ENCODE measurements around the gene PARVB.
A peak's percentile ranks its signal among the peaks of the same experiment; 100 is the strongest.

The PARVB gene

DNA sequence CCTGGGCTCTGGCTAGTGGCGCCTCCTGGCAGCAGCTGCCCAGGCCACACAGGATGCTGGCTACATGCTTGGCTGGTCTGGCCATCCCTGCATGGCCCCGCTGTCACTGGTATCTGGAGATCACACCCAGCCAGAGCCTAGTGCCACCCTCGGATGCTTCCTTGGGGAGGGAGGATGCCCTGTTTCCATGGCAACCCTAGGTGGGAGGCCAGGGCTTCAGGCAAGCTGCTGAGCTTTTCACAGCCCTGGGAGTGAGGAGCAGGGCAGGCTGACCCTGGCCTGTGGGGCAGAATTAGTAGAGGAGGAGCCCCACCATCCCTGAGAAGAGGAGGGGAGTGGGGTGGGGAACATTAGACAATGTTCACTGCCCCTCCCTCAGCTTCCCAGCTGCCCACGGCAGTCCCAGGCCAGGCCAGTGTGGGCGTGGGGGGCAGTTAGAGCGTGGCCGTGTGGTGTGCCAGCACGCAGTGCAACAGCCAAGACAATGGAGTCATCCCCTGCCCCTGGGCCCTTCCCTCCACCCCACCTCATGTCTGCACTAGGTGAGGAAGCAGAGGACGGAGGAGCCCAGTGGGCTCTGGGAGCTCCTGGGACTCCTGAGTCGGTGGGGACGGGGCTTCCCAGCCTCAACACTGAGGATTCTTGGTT, 50.4 kb downstream of the PARVB start:
- POLR2A ChIA-PET = no interaction called here
- H3K4me3 ChIP-seq (ENCODE audit: low read depth, low read length) = no peak overlapping the region
- CTCF ChIA-PET = interaction anchor here (0.9 to 1.0 kb wide), 2 partner anchors 82 to 500 kb away, joined by 3 read pairs; no protein-coding TSS in a partner anchor
- H3K4me1 ChIP-seq (ENCODE audit: control insufficient read depth, insufficient read depth, low read length) = no peaks in the 10 kb centered on the region
- no peaks in the 10 kb centered on the region for H3K9me3 ChIP-seq (ENCODE audit: control insufficient read depth, insufficient read depth, low read depth, low read length)
- no peak overlapping the region for H3K27ac ChIP-seq (ENCODE audit: extremely low read depth, low read depth, low read length)
- TF ChIP-seq ZNF510 (tag by site-specific recombination; IDR thresholded peaks at IDR 0.05; ENCODE audit: insufficient replicate concordance) = no peak
- TF ChIP-seq EGR2 (tag by site-specific recombination; IDR thresholded peaks at IDR 0.05; ENCODE audit: low read depth) = peak; percentile 69
- TF ChIP-seq PBX3 (CRISPR knock-in tag; IDR thresholded peaks at IDR 0.05) = no peak
- TF ChIP-seq SALL2 (tag by site-specific recombination; IDR thresholded peaks at IDR 0.05; ENCODE audit: borderline replicate concordance) = no peak
- TF ChIP-seq ZNF138 (tag by site-specific recombination; IDR thresholded peaks at IDR 0.05; ENCODE audit: borderline replicate concordance) = no peak
- no peak for TF ChIP-seq ZNF350 (tag by site-specific recombination; IDR thresholded peaks at IDR 0.05)
- TF ChIP-seq ZNF596 (tag by site-specific recombination; IDR thresholded peaks at IDR 0.05) = no peak
- TF ChIP-seq ZFHX2 (tag by site-specific recombination; conservative IDR thresholded peaks at IDR 0.05) = peak; percentile 32
- H3K36me3 ChIP-seq (ENCODE audit: control insufficient read depth in 2 of 2, insufficient read depth in 1 of 2, low read length in 2 of 2) = no peaks in the 10 kb centered on the region

DNA sequence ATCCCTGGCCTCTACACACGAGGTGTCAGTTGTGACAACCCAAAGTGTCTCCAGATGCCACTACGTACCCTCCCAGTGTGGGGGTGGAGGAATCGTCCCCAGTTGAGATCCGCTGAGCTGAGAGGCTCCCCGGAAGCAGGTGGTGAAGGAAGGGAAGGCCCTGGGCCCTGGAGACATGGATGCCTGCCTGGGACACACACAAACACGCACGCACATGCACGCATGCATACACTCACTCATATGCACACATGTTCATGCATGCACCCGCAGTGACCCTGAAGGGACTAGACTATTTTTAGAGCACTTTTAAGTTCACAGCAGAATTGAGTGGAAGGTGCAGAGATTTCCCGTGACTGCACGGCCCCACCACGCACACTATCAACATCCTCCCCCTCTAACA, 50.9 kb downstream of the PARVB start:
- H3K4me3 ChIP-seq (ENCODE audit: low read depth, low read length) = no peak overlapping the region
- ChIA-PET CTCF (interaction anchor here (0.9 to 1.0 kb wide), 2 partner anchors 83 to 499 kb away, joined by 3 read pairs; no protein-coding TSS in a partner anchor), POLR2A (no interaction called here)
- no peaks in the 10 kb centered on the region for H3K36me3 ChIP-seq (ENCODE audit: control insufficient read depth in 2 of 2, insufficient read depth in 1 of 2, low read length in 2 of 2)
- no peak overlapping the region for H3K27ac ChIP-seq (ENCODE audit: extremely low read depth, low read depth, low read length)
- H3K4me1 ChIP-seq (ENCODE audit: control insufficient read depth, insufficient read depth, low read length) = no peaks in the 10 kb centered on the region
- no peaks in the 10 kb centered on the region for H3K9me3 ChIP-seq (ENCODE audit: control insufficient read depth, insufficient read depth, low read depth, low read length)
- no peak for TF ChIP-seq ZNF140 (tag by site-specific recombination; IDR thresholded peaks at IDR 0.05)
- no peak for TF ChIP-seq ZNF138 (tag by site-specific recombination; IDR thresholded peaks at IDR 0.05; ENCODE audit: borderline replicate concordance)
- no peak for TF ChIP-seq ZSCAN4 (tag by site-specific recombination; IDR thresholded peaks at IDR 0.05)
- TF ChIP-seq, protein P1, sequence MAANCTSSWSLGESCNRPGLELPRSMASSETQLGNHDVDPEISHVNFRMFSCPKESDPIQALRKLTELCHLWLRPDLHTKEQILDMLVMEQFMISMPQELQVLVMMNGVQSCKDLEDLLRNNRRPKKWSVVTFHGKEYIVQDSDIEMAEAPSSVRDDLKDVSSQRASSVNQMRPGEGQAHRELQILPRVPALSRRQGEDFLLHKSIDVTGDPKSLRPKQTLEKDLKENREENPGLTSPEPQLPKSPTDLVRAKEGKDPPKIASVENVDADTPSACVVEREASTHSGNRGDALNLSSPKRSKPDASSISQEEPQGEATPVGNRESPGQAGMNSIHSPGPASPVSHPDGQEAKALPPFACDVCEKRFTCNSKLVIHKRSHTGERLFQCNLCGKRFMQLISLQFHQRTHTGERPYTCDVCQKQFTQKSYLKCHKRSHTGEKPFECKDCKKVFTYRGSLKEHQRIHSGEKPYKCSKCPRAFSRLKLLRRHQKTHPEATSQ (tag by site-specific recombination; IDR thresholded peaks at IDR 0.05) = no peak
- TF ChIP-seq ZNF513 (tag by site-specific recombination; IDR thresholded peaks at IDR 0.05) = no peak
- TF ChIP-seq ZNF777 (tag by site-specific recombination; IDR thresholded peaks at IDR 0.05; ENCODE audit: borderline replicate concordance) = no peak
- no peak for TF ChIP-seq PATZ1 (tag by site-specific recombination; IDR thresholded peaks at IDR 0.05)
- TF ChIP-seq ZNF670 (tag by site-specific recombination; IDR thresholded peaks at IDR 0.05; ENCODE audit: low read depth) = no peak
- no peak for TF ChIP-seq TCF7L2 (IDR thresholded peaks at IDR 0.05; ENCODE audit: borderline replicate concordance, low read depth, low read length)
- TF ChIP-seq, protein P2, sequence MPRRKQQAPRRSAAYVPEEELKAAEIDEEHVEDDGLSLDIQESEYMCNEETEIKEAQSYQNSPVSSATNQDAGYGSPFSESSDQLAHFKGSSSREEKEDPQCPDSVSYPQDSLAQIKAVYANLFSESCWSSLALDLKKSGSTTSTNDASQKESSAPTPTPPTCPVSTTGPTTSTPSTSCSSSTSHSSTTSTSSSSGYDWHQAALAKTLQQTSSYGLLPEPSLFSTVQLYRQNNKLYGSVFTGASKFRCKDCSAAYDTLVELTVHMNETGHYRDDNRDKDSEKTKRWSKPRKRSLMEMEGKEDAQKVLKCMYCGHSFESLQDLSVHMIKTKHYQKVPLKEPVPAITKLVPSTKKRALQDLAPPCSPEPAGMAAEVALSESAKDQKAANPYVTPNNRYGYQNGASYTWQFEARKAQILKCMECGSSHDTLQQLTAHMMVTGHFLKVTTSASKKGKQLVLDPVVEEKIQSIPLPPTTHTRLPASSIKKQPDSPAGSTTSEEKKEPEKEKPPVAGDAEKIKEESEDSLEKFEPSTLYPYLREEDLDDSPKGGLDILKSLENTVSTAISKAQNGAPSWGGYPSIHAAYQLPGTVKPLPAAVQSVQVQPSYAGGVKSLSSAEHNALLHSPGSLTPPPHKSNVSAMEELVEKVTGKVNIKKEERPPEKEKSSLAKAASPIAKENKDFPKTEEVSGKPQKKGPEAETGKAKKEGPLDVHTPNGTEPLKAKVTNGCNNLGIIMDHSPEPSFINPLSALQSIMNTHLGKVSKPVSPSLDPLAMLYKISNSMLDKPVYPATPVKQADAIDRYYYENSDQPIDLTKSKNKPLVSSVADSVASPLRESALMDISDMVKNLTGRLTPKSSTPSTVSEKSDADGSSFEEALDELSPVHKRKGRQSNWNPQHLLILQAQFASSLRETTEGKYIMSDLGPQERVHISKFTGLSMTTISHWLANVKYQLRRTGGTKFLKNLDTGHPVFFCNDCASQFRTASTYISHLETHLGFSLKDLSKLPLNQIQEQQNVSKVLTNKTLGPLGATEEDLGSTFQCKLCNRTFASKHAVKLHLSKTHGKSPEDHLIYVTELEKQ (tag by site-specific recombination; IDR thresholded peaks at IDR 0.05; ENCODE audit: borderline replicate concordance) = no peak
- TF ChIP-seq, protein P3, sequence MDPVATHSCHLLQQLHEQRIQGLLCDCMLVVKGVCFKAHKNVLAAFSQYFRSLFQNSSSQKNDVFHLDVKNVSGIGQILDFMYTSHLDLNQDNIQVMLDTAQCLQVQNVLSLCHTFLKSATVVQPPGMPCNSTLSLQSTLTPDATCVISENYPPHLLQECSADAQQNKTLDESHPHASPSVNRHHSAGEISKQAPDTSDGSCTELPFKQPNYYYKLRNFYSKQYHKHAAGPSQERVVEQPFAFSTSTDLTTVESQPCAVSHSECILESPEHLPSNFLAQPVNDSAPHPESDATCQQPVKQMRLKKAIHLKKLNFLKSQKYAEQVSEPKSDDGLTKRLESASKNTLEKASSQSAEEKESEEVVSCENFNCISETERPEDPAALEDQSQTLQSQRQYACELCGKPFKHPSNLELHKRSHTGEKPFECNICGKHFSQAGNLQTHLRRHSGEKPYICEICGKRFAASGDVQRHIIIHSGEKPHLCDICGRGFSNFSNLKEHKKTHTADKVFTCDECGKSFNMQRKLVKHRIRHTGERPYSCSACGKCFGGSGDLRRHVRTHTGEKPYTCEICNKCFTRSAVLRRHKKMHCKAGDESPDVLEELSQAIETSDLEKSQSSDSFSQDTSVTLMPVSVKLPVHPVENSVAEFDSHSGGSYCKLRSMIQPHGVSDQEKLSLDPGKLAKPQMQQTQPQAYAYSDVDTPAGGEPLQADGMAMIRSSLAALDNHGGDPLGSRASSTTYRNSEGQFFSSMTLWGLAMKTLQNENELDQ (tag by site-specific recombination; IDR thresholded peaks at IDR 0.05; ENCODE audit: low read depth) = no peak
- TF ChIP-seq ZNF530 (tag by site-specific recombination; IDR thresholded peaks at IDR 0.05; ENCODE audit: low read depth) = no peak
- no peak for TF ChIP-seq ZNF701 (tag by site-specific recombination; IDR thresholded peaks at IDR 0.05)

All from HEK293 (cell line).